ENCODE results near the gene GGA1. TPM values are rescaled to one million over a fixed set of nuclear protein-coding genes. Genes with fewer than 3 reads are reported as not detected.
"Not testable (repeated sequence)": the region's sequence is repeated elsewhere in the genome, so short reads cannot be mapped to it uniquely, and the experiment has no call there.

GGA1 gene
- total RNA-seq, 3 donors from 2014 or later = 70.4 to 79.0 (median 74.3) TPM

DNA sequence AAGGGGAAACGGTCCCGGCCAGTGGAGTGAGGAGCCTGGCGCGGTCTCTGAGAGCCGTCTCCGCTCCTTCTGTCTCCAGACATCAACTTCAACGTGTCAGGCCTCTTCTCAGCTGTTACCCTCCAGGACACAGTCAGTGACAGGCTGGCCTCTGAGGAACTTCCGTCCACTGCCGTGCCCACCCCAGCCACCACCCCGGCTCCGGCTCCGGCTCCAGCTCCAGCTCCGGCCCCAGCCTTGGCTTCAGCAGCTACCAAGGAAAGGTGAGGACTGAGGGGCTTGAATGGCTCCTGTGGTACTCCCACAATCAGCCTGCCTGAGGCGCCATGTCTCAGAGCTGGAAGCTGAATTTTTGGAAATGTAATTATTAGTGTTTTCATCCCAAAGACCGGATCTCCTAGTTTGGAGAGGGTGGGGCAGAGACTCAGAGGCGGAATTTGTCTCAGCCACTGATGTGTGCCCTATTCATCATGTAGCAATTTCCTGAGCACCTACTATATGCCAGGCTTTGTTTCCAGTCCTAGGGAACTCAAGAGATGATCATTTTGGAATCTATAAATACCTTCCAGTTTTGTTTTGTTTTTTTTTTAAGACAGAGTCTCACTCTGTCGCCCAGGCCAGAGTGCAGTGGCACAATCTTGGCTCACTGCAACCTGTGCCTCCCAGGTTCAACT lies 42.0 kb downstream of the GGA1 start:
- H3K9me3 ChIP-seq = no peaks in the 10 kb centered on the region
- DNase-seq = no peak
- ATAC-seq = no peak
- H3K4me1 ChIP-seq (ENCODE audit: low read depth) = peaks cover 10% of the 10 kb centered on the region
- H3K4me3 ChIP-seq = no peak overlapping the region
- TF ChIP-seq, protein P1, sequence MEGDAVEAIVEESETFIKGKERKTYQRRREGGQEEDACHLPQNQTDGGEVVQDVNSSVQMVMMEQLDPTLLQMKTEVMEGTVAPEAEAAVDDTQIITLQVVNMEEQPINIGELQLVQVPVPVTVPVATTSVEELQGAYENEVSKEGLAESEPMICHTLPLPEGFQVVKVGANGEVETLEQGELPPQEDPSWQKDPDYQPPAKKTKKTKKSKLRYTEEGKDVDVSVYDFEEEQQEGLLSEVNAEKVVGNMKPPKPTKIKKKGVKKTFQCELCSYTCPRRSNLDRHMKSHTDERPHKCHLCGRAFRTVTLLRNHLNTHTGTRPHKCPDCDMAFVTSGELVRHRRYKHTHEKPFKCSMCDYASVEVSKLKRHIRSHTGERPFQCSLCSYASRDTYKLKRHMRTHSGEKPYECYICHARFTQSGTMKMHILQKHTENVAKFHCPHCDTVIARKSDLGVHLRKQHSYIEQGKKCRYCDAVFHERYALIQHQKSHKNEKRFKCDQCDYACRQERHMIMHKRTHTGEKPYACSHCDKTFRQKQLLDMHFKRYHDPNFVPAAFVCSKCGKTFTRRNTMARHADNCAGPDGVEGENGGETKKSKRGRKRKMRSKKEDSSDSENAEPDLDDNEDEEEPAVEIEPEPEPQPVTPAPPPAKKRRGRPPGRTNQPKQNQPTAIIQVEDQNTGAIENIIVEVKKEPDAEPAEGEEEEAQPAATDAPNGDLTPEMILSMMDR (IDR thresholded peaks at IDR 0.05) = no peak
- peaks cover 4% of the 10 kb centered on the region for H3K36me3 ChIP-seq (ENCODE audit: low read depth)
- intact Hi-C loops (cut with DNase I, micrococcal nuclease) = no loop called here

DNA sequence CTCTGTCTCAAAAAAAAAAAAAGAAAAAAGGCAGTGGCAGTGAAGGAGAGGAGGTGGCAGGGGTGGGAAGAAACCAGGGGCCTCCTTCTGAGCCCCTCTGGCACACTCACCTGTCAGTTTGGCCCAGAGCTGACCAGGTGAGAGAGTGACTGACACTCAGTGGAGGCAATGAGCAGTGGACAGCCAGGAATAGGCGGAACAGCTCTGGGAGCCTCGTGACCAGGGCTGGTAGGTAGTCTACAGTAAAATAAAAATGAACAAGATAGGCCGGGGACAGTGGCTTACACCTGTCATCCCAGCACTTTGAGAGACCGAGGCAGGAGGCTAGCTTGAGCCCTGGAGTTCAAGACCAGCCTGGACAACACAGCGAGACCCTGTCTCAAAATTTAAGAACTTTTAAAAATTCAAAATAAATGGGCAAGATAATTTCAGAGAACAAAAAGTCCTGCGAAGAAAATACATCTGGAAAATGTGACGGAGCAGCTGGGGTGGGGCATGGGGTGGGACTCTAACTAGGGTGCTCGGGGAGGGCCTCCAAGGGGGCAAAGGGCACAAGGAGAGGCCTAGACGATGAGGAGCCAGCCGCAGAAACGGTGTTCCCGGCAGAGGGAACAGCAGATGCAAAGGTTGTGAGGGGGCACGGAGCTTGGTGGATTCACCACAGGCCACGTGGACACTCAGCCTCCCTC lies 46.1 kb downstream of the GGA1 start:
- peak; percentile 46 for ATAC-seq

DNA sequence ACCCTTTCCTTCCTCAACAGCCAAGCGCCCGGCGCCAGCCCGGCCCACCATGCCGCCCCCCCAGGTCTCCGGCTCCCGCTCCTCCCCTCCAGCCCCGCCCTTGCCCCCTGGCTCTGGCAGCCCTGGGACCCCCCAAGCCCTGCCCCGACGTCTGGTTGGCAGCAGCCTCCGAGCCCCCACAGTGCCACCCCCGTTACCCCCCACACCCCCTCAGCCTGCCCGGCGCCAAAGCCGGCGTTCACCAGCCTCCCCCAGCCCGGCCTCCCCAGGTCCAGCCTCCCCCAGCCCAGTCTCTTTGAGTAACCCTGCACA lies 46.6 kb downstream of the GGA1 start:
- Histone ChIP-seq H3K4me1 (ENCODE audit: low read depth) (peaks cover 31% of the 10 kb centered on the region), H3K4me3 (no peak overlapping the region), H3K36me3 (ENCODE audit: low read depth) (peaks cover 4% of the 10 kb centered on the region), H3K9me3 (no peaks in the 10 kb centered on the region)
- intact Hi-C loops (cut with DNase I, micrococcal nuclease) = no loop called here
- ATAC-seq = no peak
- no peak for DNase-seq
- TF ChIP-seq, protein P1 (IDR thresholded peaks at IDR 0.05) = no peak

More for the DNA sequence above, 46.1 kb downstream of the GGA1 start:
- peak; percentile 82 to 84 (median 83) for DNase-seq
- Histone ChIP-seq H3K36me3 (ENCODE audit: low read depth) (peaks cover 4% of the 10 kb centered on the region), H3K9me3 (no peaks in the 10 kb centered on the region), H3K4me3 (no peak overlapping the region), H3K4me1 (ENCODE audit: low read depth) (peaks cover 27% of the 10 kb centered on the region)
- TF ChIP-seq, protein P1 (IDR thresholded peaks at IDR 0.05) = no peak
- intact Hi-C loops (cut with DNase I, micrococcal nuclease) = no loop called here

DNA sequence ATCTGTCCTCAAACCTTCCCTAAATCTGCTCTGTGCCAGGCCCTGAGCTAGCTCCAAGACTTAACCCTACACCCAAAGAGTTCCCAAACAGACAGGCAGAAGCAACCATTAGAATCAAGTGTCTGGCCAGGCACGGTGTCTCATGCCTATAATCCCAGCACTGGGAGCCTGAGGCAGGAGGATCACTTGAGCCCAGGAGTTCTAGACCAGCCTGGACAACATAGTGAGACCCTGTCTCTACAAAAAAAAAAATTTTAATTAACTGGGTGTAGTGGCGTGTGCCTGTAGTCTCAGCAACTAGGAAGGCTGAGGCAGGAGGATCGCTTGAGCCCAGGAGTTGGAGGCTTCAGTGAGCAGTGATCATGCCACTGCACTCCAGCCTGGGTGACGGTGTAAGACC lies 47.9 kb downstream of the GGA1 start:
- peaks cover 43% of the 10 kb centered on the region for H3K4me1 ChIP-seq (ENCODE audit: low read depth)

DNA sequence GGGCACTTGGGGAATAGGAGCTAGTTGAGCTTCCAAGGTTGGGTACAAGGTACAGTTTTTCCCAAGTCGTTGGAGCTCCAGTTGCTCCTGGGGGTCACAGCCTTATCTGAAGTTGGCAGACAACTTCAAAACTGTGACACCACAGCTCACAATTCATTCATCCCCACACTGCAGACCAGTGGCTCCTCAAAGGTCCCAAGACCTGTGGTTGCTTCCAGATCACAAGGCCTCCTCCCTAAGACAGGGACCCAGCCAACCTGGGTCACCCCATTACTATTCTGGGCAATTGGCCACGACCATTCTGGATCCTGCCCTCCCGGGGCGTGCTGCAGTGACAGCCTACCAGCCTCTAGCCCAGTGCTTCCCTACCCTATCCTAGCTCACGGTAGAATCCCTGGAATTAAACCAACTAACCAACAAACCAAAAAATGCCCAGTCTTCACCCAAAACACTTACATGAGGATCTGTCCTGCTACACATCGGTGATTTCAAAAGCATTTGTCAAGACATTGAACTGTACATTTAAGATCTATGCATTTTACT lies 49.0 kb downstream of the GGA1 start:
- TF ChIP-seq, protein P1 (IDR thresholded peaks at IDR 0.05) = no peak
- H3K4me3 ChIP-seq = peak overlapping the region; percentile 46
- peaks cover 51% of the 10 kb centered on the region for H3K4me1 ChIP-seq (ENCODE audit: low read depth)
- H3K9me3 ChIP-seq = no peaks in the 10 kb centered on the region
- ATAC-seq (no peak), DNase-seq (peak in 1 of 3 donors; percentile 32)
- intact Hi-C loops (cut with DNase I, micrococcal nuclease) = no loop called here
- H3K36me3 ChIP-seq (ENCODE audit: low read depth) = peaks cover 4% of the 10 kb centered on the region

More for the DNA sequence above, 47.9 kb downstream of the GGA1 start:
- DNase-seq; H3K4me3 ChIP-seq; intact Hi-C loops (cut with DNase I, micrococcal nuclease); ATAC-seq; H3K36me3 ChIP-seq (ENCODE audit: low read depth); H3K9me3 ChIP-seq: not testable (repeated sequence)
